Activated CD8-positive, alpha-beta memory T cell treated with anti-CD3 and anti-CD28 coated beads, Interleukin-2, amount 10 ng/mL, durations not matched to agents 7 days and 5 days (primary cell): ENCODE measurements around the gene SEMA3A. TPM values are rescaled to one million over a fixed set of nuclear protein-coding genes. Genes with fewer than 3 reads are reported as not detected.

ENCODE experiments used
- ATAC-seq: fragments of 150-1000 bp; cut with Tn5 transposase; one replicate; pipeline ENCODE4 v1.10.0; 2021; ENCODE audit warnings: moderate library complexity
- CTCF ChIA-PET: fragments of 350-600 bp; sonication (Branson Sonifier 250); formaldehyde crosslinking; loops from one replicate; lab custom pipeline; 2021; ENCODE audit warnings: antibody characterized with exemption; lab: Charles Lee
- DNase-seq: peaks from one replicate; pipeline ENCODE4 v3.0.0-alpha.2; 2020
- H3K27ac Mint-ChIP-seq: one replicate; pipeline ENCODE4 v1.8.0; 2021; ENCODE audit warnings: mild to moderate bottlenecking, mixed read lengths
- H3K27me3 Mint-ChIP-seq: one replicate; pipeline ENCODE4 v1.8.0; 2021; ENCODE audit warnings: mixed read lengths
- H3K36me3 Mint-ChIP-seq: one replicate; pipeline ENCODE4 v1.8.0; 2021; ENCODE audit warnings: mild to moderate bottlenecking, mixed read lengths
- H3K4me1 Mint-ChIP-seq: one replicate; pipeline ENCODE4 v1.8.0; 2021; ENCODE audit warnings: mixed read lengths
- H3K4me3 Mint-ChIP-seq: one replicate; pipeline ENCODE4 v1.8.0; 2021; ENCODE audit warnings: mild to moderate bottlenecking, moderate library complexity, mixed read lengths
- H3K9me3 Mint-ChIP-seq: one replicate; pipeline ENCODE4 v1.8.0; 2022; ENCODE audit warnings: low read depth, mixed read lengths
- total RNA-seq, 2 experiments: library from RNA; stranded (reverse); gene quantifications; one replicate each; pipeline ENCODE4 v1.2.3, GENCODE V29; 2021

Gene SEMA3A
- total RNA-seq, 2 experiments from 2014 or later, result 0.82 to 1.4 TPM

- CTCF ChIA-PET, result no interaction called here
- H3K36me3 Mint-ChIP-seq, result no peaks in the 10 kb centered on the region
- no peaks in the 10 kb centered on the region for H3K27me3 Mint-ChIP-seq
- H3K4me3 Mint-ChIP-seq, result no peak overlapping the region
- H3K9me3 Mint-ChIP-seq, result no peaks in the 10 kb centered on the region
- no peak for DNase-seq
- H3K27ac Mint-ChIP-seq, result no peak overlapping the region
- no peak for ATAC-seq
- H3K4me1 Mint-ChIP-seq, result no peaks in the 10 kb centered on the region
These were observed 57.8 kb downstream of the SEMA3A start for GRCh38 chr7:84136809-84137208.

DNA sequence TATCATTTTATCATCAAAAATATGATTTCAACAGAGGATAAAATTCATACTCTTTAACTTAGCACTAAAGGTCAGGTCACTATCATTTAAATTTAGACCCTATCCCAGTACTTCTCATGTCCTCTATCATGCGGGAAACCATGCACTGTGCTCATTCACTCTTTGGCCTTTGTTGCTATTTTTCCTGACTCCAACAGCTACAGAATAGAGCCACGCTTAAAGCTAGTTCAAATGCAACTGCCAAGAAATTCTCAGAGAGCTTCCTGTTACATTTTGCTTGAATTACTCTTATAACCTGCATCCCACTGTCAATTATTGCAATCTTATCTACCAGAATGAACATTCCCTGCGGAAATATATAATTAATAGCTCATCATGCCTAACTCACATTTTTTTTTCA, 58.3 kb downstream of the SEMA3A start:
- Mint-ChIP-seq H3K4me1 (no peaks in the 10 kb centered on the region), H3K27me3 (no peaks in the 10 kb centered on the region), H3K36me3 (no peaks in the 10 kb centered on the region), H3K4me3 (no peak overlapping the region), H3K27ac (no peak overlapping the region), H3K9me3 (no peaks in the 10 kb centered on the region)
- no peak for DNase-seq
- ATAC-seq, result no peak
- CTCF ChIA-PET, result no interaction called here

- no peaks in the 10 kb centered on the region for H3K27me3 Mint-ChIP-seq
- ATAC-seq (no peak), DNase-seq (no peak)
- no peak overlapping the region for H3K4me3 Mint-ChIP-seq
- H3K9me3 Mint-ChIP-seq, result peaks cover 4% of the 10 kb centered on the region
- no peaks in the 10 kb centered on the region for H3K36me3 Mint-ChIP-seq
- no peaks in the 10 kb centered on the region for H3K4me1 Mint-ChIP-seq
- no peak overlapping the region for H3K27ac Mint-ChIP-seq
- CTCF ChIA-PET, result no interaction called here
These were observed 60.4 kb downstream of the SEMA3A start for GRCh38 chr7:84134169-84134568.

DNA sequence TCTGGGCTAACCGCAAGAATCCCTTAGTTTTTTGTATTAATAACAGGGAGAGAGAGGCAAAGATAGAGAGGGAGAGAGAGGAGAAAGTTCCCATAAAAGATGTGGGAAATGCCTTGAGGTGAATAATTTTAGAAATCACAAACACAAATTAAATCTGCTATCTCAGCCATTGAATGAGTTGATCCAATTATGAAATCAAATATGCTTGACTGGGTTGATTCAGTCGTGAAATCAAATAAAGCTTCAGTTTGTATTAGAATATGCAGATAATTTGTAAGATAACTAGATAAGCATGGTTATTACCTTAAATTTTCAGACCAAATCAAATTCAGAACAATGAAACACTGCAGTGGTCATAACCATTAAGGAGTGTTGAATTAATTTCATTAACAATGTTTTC, 68.9 kb downstream of the SEMA3A start:
- ATAC-seq (no peak), DNase-seq (no peak)
- CTCF ChIA-PET, result no interaction called here
- Mint-ChIP-seq H3K9me3 (peaks cover 8% of the 10 kb centered on the region), H3K27ac (no peak overlapping the region), H3K36me3 (no peaks in the 10 kb centered on the region), H3K4me3 (no peak overlapping the region), H3K4me1 (no peaks in the 10 kb centered on the region), H3K27me3 (no peaks in the 10 kb centered on the region)

DNA sequence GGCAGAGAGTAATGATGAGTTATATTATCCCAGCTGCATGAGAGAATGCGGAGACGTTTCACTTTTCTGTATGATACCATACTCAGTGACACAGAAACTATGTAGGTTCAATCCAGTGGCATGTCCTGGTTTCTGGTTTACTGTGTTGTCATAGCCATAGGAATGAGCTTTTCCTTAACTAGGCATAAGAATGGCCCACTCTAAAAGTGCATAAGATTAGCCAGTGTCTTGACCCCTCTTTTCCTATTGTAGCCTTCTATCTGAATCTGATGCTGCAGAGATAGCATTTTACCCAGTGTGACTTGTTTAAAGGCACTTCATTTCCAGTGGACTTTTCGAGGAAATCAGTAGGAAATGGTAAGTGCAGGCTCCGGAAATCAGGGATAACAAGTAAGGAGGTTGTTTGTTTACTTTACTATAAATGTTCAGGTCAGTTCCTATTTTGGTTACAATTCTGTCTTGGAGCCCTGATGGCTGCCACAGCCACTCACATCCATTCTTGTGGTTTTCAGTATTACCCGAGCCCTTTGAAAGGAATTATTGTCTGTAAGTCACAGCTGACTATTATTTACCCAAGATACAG, 70.5 kb downstream of the SEMA3A start:
- CTCF ChIA-PET, result no interaction called here
- peaks cover 4% of the 10 kb centered on the region for H3K9me3 Mint-ChIP-seq
- H3K27me3 Mint-ChIP-seq, result no peaks in the 10 kb centered on the region
- no peaks in the 10 kb centered on the region for H3K4me1 Mint-ChIP-seq
- H3K36me3 Mint-ChIP-seq, result no peaks in the 10 kb centered on the region
- no peak overlapping the region for H3K4me3 Mint-ChIP-seq
- ATAC-seq, result no peak
- H3K27ac Mint-ChIP-seq, result no peak overlapping the region
- no peak for DNase-seq

DNA sequence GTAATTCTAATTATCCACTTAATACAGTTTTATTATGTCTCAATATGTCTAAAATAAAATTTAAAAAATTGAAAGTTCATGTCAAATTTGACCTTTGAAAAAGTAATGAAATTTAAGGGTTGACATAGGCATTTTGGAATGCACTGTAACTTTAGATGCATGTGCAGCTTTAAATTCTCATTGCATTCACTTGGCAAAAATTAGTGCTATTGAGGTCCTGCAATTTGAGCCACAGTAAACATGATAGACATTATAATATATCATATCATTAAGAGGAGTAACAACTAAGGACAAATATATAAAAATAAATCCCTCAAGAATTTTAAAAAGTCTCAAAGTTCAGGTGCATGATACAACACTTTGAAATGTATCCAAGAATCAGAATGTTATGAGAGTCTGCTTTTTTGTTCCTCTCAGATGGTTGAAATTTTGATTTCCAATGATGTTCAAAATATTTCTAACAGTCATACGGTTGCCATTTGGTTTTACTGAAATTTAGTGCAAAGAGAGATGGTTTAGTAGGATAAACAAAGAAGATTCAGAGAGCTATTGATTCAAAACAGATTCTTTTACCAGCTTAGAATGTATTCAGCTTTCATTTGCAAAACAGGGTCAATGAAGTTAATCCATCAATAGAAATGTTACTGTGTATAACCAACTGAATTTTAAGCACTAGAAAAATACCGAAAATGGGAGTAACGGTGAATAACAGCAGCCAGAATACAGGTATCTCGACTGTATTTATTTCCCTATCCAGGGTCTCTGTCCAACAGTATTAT, 71.8 kb downstream of the SEMA3A start:
- Mint-ChIP-seq H3K27ac (no peak overlapping the region), H3K36me3 (no peaks in the 10 kb centered on the region), H3K27me3 (no peaks in the 10 kb centered on the region), H3K4me3 (no peak overlapping the region), H3K9me3 (peaks cover 4% of the 10 kb centered on the region), H3K4me1 (no peaks in the 10 kb centered on the region)
- CTCF ChIA-PET, result no interaction called here
- DNase-seq (no peak), ATAC-seq (no peak)

- DNase-seq (no peak), ATAC-seq (no peak)
- H3K9me3 Mint-ChIP-seq, result no peaks in the 10 kb centered on the region
- no peak overlapping the region for H3K27ac Mint-ChIP-seq
- no peaks in the 10 kb centered on the region for H3K4me1 Mint-ChIP-seq
- no peaks in the 10 kb centered on the region for H3K36me3 Mint-ChIP-seq
- CTCF ChIA-PET, result no interaction called here
- no peaks in the 10 kb centered on the region for H3K27me3 Mint-ChIP-seq
- H3K4me3 Mint-ChIP-seq, result no peak overlapping the region
These were observed 77.3 kb downstream of the SEMA3A start for GRCh38 chr7:84117304-84117703.

GRCh38 chr7:84113906-84114850, 80.4 kb downstream of the SEMA3A start:
- ATAC-seq, result no peak
- Mint-ChIP-seq H3K36me3 (no peaks in the 10 kb centered on the region), H3K9me3 (peaks cover 2% of the 10 kb centered on the region), H3K4me1 (no peaks in the 10 kb centered on the region), H3K4me3 (no peak overlapping the region), H3K27ac (no peak overlapping the region), H3K27me3 (no peaks in the 10 kb centered on the region)
- CTCF ChIA-PET, result no interaction called here
- DNase-seq, result no peak

- no peak overlapping the region for H3K27ac Mint-ChIP-seq
- H3K36me3 Mint-ChIP-seq, result no peaks in the 10 kb centered on the region
- peaks cover 2% of the 10 kb centered on the region for H3K9me3 Mint-ChIP-seq
- no peaks in the 10 kb centered on the region for H3K27me3 Mint-ChIP-seq
- DNase-seq (no peak), ATAC-seq (no peak)
- H3K4me1 Mint-ChIP-seq, result no peaks in the 10 kb centered on the region
- no peak overlapping the region for H3K4me3 Mint-ChIP-seq
- CTCF ChIA-PET, result no interaction called here
These were observed 81.3 kb downstream of the SEMA3A start for GRCh38 chr7:84113286-84113685.

- Mint-ChIP-seq H3K4me1 (no peaks in the 10 kb centered on the region), H3K27ac (no peak overlapping the region), H3K9me3 (peaks cover 2% of the 10 kb centered on the region), H3K36me3 (no peaks in the 10 kb centered on the region), H3K27me3 (no peaks in the 10 kb centered on the region), H3K4me3 (no peak overlapping the region)
- no peak for ATAC-seq
- CTCF ChIA-PET, result no interaction called here
- no peak for DNase-seq
These were observed 81.8 kb downstream of the SEMA3A start for GRCh38 chr7:84112771-84113170.

DNA sequence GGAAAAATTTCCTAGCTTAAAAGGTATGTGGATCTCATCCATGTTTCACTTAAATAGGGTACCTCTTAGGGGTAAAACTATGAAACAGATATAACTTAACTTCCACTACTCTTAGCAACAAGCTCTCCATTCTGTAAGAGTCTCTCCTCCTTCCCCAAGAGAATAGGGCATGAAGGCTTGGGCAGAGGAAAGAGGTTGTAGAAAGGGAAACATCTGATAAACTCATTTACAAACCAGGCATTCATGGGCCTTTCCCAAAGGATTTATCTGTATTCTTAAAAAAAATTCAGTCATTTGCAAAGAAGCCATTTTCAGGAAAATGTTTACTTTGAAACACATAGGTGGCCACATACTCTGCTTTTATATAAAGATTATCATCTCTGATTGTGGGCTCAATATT, 82.7 kb downstream of the SEMA3A start:
- H3K4me1 Mint-ChIP-seq, result no peaks in the 10 kb centered on the region
- no peak overlapping the region for H3K27ac Mint-ChIP-seq
- CTCF ChIA-PET, result no interaction called here
- no peak overlapping the region for H3K4me3 Mint-ChIP-seq
- no peak for ATAC-seq
- H3K27me3 Mint-ChIP-seq, result no peaks in the 10 kb centered on the region
- DNase-seq, result no peak
- peaks cover 2% of the 10 kb centered on the region for H3K9me3 Mint-ChIP-seq
- H3K36me3 Mint-ChIP-seq, result no peaks in the 10 kb centered on the region

DNA sequence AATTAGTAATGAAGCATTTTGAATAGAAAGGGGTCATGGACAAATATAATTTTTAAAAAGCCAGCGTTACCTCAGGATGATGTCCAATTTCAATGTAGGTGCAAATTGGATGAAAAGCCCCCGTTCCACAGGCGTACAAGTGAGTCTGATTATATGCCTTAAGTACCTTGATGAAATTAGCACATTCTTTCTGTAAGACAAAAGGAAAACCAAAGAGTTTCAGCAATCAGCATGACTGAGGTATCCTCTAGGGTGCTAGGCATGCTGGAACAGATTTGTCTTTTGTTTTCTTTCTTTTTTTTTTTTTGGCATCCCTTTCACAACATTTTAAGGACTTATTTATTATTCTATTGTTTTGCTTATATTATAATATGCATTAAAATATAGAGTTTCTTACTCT, 84.2 kb downstream of the SEMA3A start:
- ATAC-seq (no peak), DNase-seq (no peak)
- Mint-ChIP-seq H3K27me3 (no peaks in the 10 kb centered on the region), H3K4me1 (no peaks in the 10 kb centered on the region), H3K9me3 (peaks cover 2% of the 10 kb centered on the region), H3K36me3 (no peaks in the 10 kb centered on the region), H3K27ac (no peak overlapping the region), H3K4me3 (no peak overlapping the region)
- CTCF ChIA-PET, result no interaction called here

DNA sequence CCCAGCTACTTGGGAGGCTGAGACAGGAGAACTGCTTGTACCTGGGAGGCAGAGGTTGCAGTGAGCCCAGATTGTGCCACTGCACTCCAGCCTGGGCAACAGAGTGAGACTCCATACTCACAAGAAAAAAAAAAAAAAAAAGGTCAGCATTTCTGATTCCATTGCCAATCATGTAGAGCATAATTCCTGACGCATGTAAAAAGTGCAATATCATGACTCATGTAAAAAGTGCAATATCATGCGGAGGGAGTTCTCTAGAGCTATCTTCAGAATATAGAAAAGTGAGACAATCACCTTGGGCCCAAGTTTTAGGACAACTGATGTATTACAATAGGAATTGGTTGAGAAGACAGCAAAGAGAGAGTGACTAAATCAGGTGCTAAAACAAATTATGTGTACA, 85.8 kb downstream of the SEMA3A start:
- Mint-ChIP-seq H3K27ac (no peak overlapping the region), H3K36me3 (no peaks in the 10 kb centered on the region), H3K27me3 (no peaks in the 10 kb centered on the region), H3K4me3 (no peak overlapping the region), H3K4me1 (no peaks in the 10 kb centered on the region), H3K9me3 (peaks cover 2% of the 10 kb centered on the region)
- ATAC-seq (no peak), DNase-seq (no peak)
- CTCF ChIA-PET, result no interaction called here

DNA sequence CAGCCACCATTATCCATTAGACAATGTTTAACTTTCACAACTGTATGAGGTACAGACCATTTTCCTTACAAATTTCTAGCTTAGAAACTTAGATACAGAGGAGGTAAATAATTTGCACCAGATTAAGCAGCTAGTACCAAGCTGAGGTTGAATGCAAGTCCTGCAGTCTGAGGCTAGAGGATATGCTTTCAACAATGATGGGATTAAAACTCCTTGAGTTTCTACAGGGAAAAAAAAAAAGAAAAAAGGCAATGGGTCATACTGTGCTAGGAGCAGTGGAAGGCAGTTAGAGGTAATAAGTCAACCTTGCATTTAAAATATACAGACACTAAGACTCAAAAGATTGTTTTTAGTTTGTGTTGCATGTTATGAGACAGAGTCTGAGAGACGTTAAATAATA, 86.5 kb downstream of the SEMA3A start:
- Mint-ChIP-seq H3K27me3 (no peaks in the 10 kb centered on the region), H3K9me3 (peaks cover 2% of the 10 kb centered on the region), H3K4me1 (no peaks in the 10 kb centered on the region), H3K4me3 (no peak overlapping the region), H3K27ac (no peak overlapping the region), H3K36me3 (no peaks in the 10 kb centered on the region)
- CTCF ChIA-PET, result no interaction called here
- DNase-seq (no peak), ATAC-seq (no peak)
